HG03066 (cell line): ENCODE results near the gene HARBI1.

Experiments used
- ATAC-seq: cut with Tn5 transposase; IDR thresholded peaks from one replicate; pipeline ENCODE4 v1.9.1; 2021; ENCODE audit warnings: low read depth; ENCODE audit not compliant: unreplicated experiment

Gene HARBI1

DNA sequence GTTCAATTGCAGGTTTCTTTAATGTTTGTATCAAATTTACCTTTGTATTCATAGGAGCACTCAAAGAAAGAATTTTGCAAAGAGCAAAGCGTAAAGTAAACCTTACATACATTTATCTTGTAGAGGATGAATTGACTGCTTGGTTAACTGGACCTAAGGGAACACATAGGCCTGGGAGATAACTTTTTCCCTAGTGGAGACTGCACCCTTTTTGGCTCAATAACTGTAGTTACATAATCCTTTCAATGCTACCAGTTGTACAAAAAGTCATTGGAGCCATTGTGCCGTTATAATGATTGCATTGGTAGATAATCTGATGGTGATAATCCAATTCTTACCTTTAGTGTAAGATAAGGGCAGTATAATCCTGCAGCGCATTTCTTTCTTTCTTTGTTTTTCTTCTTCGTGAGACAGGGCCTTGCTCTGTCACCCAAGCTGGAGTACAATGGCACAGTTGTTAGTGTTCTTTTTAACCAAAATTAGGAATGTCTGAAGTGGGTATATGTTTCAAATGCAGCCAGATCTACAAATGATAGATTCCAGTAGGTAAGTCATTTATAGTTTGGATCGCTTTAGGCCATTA, 18.6 kb upstream of the HARBI1 start:
- ATAC-seq: no peak

DNA sequence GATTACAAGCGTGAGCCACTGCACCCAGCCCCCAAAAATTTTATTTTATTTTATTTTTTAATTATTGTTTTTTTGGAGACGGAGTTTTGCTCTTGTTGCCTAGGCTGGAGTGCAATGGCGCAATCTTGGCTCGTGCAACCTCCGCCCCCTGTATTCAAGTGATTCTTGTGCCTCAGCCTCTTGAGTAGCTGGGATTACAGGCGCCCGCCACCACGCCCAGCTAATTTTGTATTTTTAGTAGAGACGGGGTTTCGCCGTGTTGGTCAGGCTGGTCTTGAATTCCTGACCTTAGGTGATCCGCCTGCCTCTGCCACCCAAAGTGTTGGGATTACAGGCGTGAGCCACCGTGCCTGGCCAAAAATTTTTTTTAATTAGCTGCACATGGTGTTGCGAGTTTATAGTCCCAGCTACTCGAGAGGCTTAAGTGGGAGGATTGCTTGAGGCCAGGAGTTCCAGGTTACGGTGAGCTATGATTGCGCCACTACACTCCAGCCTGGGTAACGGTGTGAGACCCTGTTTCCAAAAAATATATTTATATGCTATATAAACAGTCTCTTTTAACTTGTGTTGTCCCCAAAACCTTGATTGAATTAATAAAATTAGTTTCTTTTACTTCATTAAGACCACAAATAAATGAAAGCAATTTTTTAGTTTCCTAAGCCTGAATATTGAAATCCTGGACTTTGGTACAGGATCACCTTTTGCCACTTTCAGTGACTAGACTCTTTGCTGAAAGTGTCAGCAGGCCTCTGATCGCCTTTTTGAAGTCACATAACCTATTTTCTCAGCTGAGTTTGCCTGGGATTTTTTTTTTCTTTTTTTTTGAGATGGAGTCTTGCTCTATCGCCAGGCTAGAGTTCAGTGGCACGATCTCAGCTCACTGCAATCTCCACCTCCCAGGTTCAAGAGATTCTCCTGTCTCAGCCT, 16.5 kb upstream of the HARBI1 start:
- ATAC-seq: no peak

- ATAC-seq: no peak
Observed at GRCh38 chr11:46632502-46632901, 15.5 kb upstream of the HARBI1 start.

DNA sequence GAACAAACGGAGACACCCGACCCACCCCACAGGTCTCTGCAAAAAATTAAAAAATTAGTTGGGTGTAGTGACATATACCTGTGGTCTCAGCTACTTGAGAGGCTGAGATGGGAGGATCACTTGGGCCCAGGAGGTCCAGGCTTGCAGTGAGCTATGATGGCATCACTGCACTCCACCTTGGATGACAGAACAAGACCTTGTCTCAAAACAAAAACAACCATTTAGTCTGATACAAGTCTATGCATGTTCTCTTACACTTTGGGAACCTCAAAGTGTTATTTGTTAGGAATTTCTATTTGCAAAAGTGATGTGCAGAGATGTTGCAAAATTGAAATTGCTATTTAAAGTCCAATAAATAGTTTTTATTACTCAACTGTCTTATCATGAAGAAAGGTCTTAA, 14.6 kb upstream of the HARBI1 start:
- no peak for ATAC-seq

- no peak for ATAC-seq
Observed at GRCh38 chr11:46630237-46630636, 13.2 kb upstream of the HARBI1 start.

DNA sequence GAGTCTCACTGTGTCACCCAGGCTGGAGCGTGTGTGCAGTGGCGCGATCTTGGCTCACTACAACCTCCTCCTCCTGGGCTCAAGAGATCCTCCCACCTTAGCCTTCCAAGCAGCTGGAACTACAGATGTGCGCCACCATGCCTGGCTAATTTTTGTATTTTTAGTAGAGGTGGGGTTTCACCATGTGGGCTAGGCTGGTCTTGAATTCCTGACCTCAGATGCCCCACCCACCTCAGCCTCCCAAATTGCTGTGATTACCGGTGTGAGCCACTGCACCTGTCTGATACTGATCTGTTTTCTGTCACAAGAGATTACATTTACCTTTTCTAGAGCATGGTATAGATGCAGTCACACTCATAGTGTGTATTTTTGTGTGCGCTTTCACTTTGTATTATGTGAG, 11.9 kb upstream of the HARBI1 start:
- no peak for ATAC-seq

DNA sequence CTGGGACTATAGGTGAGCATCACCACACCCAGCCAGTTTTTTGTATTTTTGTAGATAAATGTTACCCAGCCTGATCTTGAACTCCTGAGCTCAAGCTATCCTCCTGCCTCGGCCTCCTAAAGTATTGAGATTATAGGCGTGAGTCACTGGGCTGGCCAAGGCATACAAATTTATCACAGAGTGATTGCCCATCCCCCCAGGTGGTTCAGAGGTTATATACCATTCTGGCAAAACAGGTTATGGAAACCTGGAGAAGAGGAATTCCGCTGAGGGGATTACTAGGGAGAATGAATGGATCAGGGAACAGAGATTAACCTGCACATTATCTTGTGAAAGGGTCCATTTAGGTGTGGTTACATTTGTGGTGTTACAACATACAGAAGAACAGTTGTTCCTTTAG, 8.4 kb upstream of the HARBI1 start:
- no peak for ATAC-seq

GRCh38 chr11:46618837-46619236, 1.8 kb upstream of the HARBI1 start:
- no peak for ATAC-seq

- no peak for ATAC-seq
Observed at GRCh38 chr11:46617972-46618314, 916 bp upstream of the HARBI1 start.

DNA sequence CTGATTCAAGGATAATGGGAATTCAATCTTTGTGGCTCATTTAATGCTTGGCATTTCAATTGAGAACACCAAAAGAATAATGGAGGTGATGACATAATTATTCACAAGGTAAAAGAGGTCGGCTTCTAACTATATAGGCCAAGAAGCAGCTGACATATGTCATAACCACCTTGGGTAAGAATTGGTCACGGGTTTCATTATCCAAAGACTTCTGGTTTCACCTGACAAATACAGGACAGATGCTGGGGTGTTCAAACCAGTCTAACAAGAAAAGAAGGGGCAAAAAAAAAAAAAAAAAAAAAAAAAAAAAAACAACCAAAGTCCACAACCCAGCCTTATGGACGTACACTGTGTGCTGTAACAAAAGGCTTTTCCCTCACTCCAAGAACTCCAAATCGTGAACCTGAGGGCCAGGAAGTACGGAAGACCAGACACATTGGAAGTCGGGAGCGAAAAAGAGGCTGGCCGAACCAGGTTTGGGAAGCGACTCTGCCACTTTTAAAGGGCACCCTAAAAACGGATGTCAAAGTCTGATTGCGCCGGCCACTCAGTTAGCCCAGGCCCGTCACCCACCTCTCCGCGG, 385 bp downstream of the HARBI1 start:
- no peak for ATAC-seq

GRCh38 chr11:46615756-46616155, 1.3 kb downstream of the HARBI1 start:
- no peak for ATAC-seq

GRCh38 chr11:46612326-46612725, 4.7 kb downstream of the HARBI1 start:
- ATAC-seq: no peak

- ATAC-seq: no peak
Observed at GRCh38 chr11:46611526-46612304, 5.3 kb downstream of the HARBI1 start.

DNA sequence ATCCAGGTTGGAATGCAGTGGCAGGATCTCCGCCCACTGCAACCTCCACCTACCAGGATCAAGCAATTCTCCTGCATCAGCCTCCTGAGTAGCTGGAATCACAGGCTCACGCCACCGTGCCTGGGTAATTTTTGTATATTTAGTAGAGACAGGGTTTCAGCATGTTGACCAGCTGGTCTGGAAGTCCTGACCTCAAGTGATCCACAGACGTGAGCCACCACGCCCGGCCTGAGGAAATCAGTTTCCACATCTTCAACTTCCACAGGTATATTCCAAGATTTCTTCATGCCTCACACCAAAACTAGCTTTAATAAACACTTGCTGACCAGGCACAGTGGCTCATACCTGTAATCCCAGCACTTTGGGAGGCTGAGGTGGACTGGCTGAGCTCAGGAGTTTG, 7.6 kb downstream of the HARBI1 start:
- no peak for ATAC-seq

- no peak for ATAC-seq
Observed at GRCh38 chr11:46607516-46607915, 9.5 kb downstream of the HARBI1 start.

GRCh38 chr11:46604796-46605195, 12.2 kb downstream of the HARBI1 start:
- ATAC-seq: no peak

DNA sequence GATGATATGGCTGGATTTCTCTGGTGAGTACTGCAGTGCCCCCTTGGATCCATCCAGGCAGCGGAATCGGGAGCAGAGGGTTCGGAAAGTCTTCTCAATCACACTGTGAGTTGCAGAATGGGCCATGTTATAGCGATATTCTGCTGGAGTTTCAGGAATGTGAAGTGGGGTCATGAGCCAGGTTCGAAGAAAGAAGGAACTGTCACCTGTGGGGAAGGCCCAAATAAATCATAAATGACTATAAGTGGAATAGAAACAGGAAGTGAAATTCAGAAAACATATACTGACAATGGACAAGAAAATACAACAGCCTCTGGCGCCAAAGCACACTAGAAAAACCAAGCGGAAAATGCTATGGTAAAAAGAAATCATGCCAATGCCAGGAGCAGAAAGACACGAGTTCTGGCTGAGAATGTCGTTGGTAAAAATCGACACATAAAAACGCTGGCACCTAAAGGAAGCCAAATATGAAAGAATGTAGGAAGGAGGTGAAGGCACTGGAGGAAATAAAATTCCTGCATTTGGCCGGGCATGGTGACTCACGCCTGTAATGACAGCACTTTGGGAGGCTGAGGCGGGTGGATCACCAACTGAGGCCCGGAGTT, 13.2 kb downstream of the HARBI1 start:
- no peak for ATAC-seq

DNA sequence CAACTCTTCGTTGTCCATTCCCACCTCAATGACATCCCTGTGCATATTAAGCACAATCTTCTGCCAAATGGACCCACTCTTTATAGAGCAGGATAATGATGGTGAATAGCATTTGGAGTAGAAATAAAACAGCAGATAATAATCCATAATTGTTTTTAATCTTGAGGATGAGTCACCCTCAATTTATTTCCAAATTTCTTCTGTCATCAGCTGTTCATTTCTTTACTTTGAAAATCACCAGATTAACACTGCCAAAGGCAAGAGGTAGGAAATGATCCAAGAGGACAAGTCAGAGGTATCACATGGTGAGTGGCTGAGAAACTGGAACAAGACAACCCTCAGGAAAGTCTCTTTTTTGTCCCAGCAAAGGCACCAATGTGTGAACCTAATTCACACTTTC, 15.9 kb downstream of the HARBI1 start:
- no peak for ATAC-seq

DNA sequence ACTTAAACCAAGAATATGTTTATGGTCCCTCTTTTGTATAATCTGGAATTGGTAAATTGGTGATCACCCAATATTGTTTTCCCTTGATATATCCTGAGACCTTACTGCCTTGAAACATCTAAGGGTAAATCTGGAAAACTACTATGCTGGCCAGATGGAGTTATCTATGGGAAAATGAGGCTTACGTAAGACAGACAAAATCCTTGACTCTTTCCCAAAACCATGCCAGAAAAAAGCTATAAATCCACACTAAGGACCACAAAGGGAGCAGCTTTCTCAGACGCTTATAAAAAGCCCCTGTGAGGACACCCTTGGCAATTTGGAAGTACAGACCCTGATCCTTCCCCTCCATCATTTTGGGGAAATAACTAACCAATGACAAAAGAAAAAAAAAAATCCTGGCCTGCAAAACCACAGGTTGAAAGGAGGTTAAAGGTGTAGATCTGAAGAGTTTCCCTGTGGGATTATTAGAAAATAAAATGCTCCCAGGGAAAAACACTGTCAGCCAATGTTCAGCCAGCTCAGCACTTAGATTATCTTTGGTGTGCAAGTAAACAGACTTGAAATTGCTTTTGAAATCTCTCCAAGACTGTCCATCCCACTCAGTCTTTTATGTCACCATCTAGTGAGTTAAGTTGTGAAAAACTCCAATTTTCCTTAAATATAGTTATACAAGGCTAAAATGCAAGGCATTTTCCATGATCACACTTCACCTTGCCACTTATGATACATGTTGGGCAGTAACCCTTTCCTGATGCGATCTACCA, 16.6 kb downstream of the HARBI1 start:
- ATAC-seq: no peak
